Tibial artery (tissue), 4 donors: ENCODE measurements around the gene OBP2A.
"Not testable (repeated sequence)": the region's sequence is repeated elsewhere in the genome, so short reads cannot be mapped to it uniquely, and the experiment has no call there.

Source experiments
- DNase-seq, 2 donors: peaks; one replicate each; pipeline ENCODE4 v3.0.0-alpha.2; 2019
- H3K27ac ChIP-seq, 2 donors: fragments of 200-600 bp; sonication (generic) in 1 of 2; 1 replicate in 1 of 2; 2 replicates in 1 of 2; pipeline ENCODE4 v1.5.1; 2018 to 2019; ENCODE audit warnings: mild to moderate bottlenecking in 1 of 2
- H3K27me3 ChIP-seq, 2 donors: fragments of 200-600 bp; sonication (generic) in 1 of 2; one replicate each; pipeline versions ENCODE4 v1.5.1 to v1.6.0; 2016 to 2019
- H3K36me3 ChIP-seq, 3 donors: fragments of 200-600 bp; sonication (generic) in 2 of 3; one replicate each; pipeline ENCODE4 v1.5.1; 2016 to 2019; ENCODE audit warnings: mild to moderate bottlenecking in 2 of 3
- H3K4me1 ChIP-seq, 4 donors: fragments of 200-600 bp; sonication (generic) in 2 of 4; 1 replicate in 3 of 4; 2 replicates in 1 of 4; pipeline ENCODE4 v1.5.1; 2016 to 2019
- H3K4me3 ChIP-seq, 2 donors: fragments of 200-600 bp; sonication (generic) in 1 of 2; 1 replicate in 1 of 2; 2 replicates in 1 of 2; pipeline ENCODE4 v1.5.1; 2018 to 2019; ENCODE audit warnings: mild to moderate bottlenecking in 2 of 2
- H3K9me3 ChIP-seq, 3 donors: fragments of 200-600 bp; sonication (generic) in 1 of 3; one replicate each; pipeline ENCODE4 v1.5.1; 2016 to 2019
- CTCF ChIP-seq, 2 experiments: fragments of 200-600 bp in 1 of 2; fragments of 450-650 bp in 1 of 2; IDR thresholded peaks; one replicate each; pipeline ENCODE4 v1.5.1; 2017 to 2019; ENCODE audit warnings: antibody characterized with exemption in 2 of 2, mild to moderate bottlenecking in 1 of 2, moderate library complexity in 1 of 2
- intact Hi-C: fragments of 100-400 bp; cut with DNase I; formaldehyde crosslinking; loops from one replicate; pipeline ENCODE4 v1.15.0; 2023; ENCODE audit warnings: low total_unique reads

The OBP2A gene

GRCh38 chr9:135508211-135508820, 37.6 kb upstream of the OBP2A start:
- intact Hi-C loops: no loop called here
- H3K27ac ChIP-seq: no peak overlapping the region
- no peaks in the 10 kb centered on the region for H3K27me3 ChIP-seq
- peaks cover 0 to 3% (median 0%) of the 10 kb centered on the region in 4 donors for H3K4me1 ChIP-seq
- peaks cover 0 to 10% (median 4%) of the 10 kb centered on the region in 3 donors for H3K9me3 ChIP-seq
- peaks cover 12 to 25% (median 23%) of the 10 kb centered on the region in 3 donors for H3K36me3 ChIP-seq
- peak in 1 of 2 donors; percentile 33 for DNase-seq
- no peak for TF ChIP-seq CTCF (IDR thresholded peaks at IDR 0.05)
- no peak overlapping the region for H3K4me3 ChIP-seq

GRCh38 chr9:135509458-135509857, 36.5 kb upstream of the OBP2A start:
- intact Hi-C loops: no loop called here
- Histone ChIP-seq H3K4me1 (peaks cover 0 to under 1% (median 0%) of the 10 kb centered on the region in 4 donors), H3K27me3 (no peaks in the 10 kb centered on the region), H3K27ac (no peak overlapping the region), H3K4me3 (no peak overlapping the region), H3K9me3 (peaks cover 0 to 10% (median 4%) of the 10 kb centered on the region in 3 donors), H3K36me3 (peaks cover under 1 to 13% (median 12%) of the 10 kb centered on the region in 3 donors)
- no peak for DNase-seq
- no peak for TF ChIP-seq CTCF (IDR thresholded peaks at IDR 0.05)

GRCh38 chr9:135512241-135512603, 33.7 kb upstream of the OBP2A start:
- intact Hi-C loops: no loop called here
- no peaks in the 10 kb centered on the region for H3K36me3 ChIP-seq
- no peak for TF ChIP-seq CTCF (IDR thresholded peaks at IDR 0.05)
- peak in 1 of 2 donors; percentile 20 for DNase-seq
- no peak overlapping the region for H3K4me3 ChIP-seq
- H3K9me3 ChIP-seq: peaks cover 0 to 10% (median 4%) of the 10 kb centered on the region in 3 donors
- peaks cover 0 to 7% of the 10 kb centered on the region in 2 donors for H3K27me3 ChIP-seq
- H3K4me1 ChIP-seq: no peaks in the 10 kb centered on the region
- H3K27ac ChIP-seq: no peak overlapping the region

GRCh38 chr9:135512904-135513303, 33.0 kb upstream of the OBP2A start:
- TF ChIP-seq CTCF (IDR thresholded peaks at IDR 0.05): no peak
- Histone ChIP-seq H3K36me3 (no peaks in the 10 kb centered on the region), H3K27me3 (peaks cover 0 to 7% of the 10 kb centered on the region in 2 donors), H3K9me3 (peaks cover 0 to 10% (median 4%) of the 10 kb centered on the region in 3 donors), H3K4me1 (no peaks in the 10 kb centered on the region), H3K27ac (no peak overlapping the region), H3K4me3 (no peak overlapping the region)
- DNase-seq: peak in 1 of 2 donors; percentile 33
- intact Hi-C loops: no loop called here

GRCh38 chr9:135513351-135513846, 32.5 kb upstream of the OBP2A start:
- Histone ChIP-seq H3K9me3 (peaks cover 0 to 6% (median 4%) of the 10 kb centered on the region in 3 donors), H3K36me3 (no peaks in the 10 kb centered on the region), H3K4me1 (no peaks in the 10 kb centered on the region), H3K27me3 (peaks cover 0 to 7% of the 10 kb centered on the region in 2 donors), H3K4me3 (no peak overlapping the region), H3K27ac (no peak overlapping the region)
- intact Hi-C loops: no loop called here
- no peak for TF ChIP-seq CTCF (IDR thresholded peaks at IDR 0.05)
- peak in 1 of 2 donors; percentile 41 for DNase-seq

GRCh38 chr9:135513906-135514305, 32.0 kb upstream of the OBP2A start:
- H3K4me3 ChIP-seq, H3K27me3 ChIP-seq, H3K36me3 ChIP-seq, H3K4me1 ChIP-seq, H3K27ac ChIP-seq, H3K9me3 ChIP-seq, intact Hi-C loops: not testable (repeated sequence)
- peak in 1 of 2 donors; percentile 38 for DNase-seq
